NCI-H187 treated with DMSO at 0.1 percent for 48 hours (cell line): ENCODE data around the gene ERVK3-1.
A peak's percentile ranks its signal among the peaks of the same experiment; 100 is the strongest.
"Not testable (repeated sequence)": the region's sequence is repeated elsewhere in the genome, so short reads cannot be mapped to it uniquely, and the experiment has no call there.

Source experiments
- DNase-seq: peaks from one replicate; lab custom pipeline; 2025; lab: John Stamatoyannopoulos, UW

ERVK3-1 gene

DNA sequence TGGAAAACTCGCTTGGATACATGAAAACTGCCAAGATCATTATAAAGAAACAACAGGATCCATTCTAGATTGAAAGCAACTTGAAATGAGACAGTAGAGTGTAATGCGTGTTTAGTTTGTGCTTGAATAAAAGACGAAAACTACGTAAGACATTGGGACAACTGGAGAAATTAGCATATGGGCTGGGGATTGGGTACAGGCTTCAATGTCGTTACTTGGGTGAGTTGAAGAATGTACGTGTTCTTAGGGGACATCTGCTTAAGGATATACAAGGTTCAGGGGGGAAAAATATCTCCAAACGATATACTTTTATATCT is 471 bp upstream of the ERVK3-1 start:
- no peak for DNase-seq

DNA sequence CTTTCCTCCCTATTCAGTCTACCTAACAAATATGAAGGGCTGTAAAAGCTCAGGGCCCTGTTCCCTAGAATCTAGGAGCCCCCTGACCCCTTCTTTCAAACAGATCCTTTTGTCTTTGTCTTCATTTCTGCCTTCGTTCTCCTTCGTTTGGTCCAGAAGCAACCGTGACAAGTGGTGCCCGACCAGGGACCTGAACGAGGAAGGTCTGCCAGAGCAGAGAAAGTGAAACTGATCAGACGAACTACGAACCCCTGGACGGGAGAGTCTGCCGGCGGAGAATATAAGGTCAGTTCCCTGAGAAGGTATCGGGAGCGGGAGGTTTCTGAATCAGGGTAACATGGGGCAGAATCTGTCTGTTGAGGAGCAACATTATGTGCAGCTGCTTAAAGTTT is 751 bp downstream of the ERVK3-1 start:
- no peak for DNase-seq

DNA sequence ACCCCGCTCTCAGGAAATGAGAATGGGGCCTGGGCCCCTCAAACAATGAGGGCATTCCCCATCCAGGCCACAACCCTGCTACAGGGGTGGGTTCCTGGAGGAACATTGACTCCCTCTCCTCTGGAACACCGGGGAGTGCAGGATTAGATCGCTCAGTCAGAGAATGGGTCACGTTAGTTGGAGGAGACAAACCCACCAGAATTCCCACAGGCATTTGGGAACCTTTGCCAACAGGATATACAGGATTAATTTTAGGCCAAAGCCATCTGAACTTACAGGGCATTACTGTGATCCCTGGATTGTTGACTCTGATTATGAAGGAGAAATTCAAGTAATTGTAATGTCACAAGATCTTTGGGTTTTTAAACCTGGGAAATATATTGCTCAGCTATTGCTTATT is 2.6 kb downstream of the ERVK3-1 start:
- DNase-seq = no peak

DNA sequence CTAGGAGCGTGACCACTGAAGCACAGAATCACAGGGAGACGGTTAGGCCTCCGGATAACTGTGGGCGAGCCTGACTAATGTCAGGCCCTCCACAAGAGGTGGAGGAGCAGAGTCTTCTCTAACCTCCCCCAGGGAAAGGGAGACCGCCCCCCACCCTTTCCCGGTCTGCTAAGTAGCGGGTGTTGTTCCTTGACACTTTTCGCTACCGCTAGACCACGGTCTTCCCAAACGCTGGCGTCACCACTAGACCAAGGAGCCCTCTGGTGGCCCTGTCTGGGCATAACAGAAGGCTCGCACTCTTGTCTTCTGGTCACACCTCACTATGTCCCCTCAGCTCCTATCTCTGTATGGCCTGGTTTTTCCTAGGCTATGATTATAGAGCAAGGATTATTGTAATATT is 5.5 kb downstream of the ERVK3-1 start:
- DNase-seq = not testable (repeated sequence)

DNA sequence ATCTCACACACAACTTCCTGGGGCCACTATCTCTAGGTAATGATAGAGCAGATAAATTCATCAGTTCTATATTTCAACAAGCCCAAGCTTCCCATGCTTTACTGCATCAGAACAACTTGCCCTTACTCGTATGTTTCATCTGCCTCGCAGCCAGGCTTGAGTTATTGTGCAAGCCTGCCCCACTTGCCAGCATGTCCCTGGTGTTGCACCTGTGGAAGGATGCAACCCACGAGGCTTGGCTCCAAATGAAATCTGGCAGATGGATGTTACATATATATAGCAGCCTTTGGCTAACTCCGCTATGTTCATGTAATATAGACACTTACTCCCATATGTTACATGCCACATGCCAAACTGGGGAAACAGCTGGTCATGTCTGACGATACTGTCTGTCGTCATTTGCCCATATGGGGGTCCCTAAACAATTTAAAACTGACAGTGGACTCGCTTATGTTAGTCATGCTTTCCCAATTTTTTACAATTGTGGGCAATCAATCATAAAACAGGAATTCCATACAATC is 6.2 kb downstream of the ERVK3-1 start:
- DNase-seq = no peak

DNA sequence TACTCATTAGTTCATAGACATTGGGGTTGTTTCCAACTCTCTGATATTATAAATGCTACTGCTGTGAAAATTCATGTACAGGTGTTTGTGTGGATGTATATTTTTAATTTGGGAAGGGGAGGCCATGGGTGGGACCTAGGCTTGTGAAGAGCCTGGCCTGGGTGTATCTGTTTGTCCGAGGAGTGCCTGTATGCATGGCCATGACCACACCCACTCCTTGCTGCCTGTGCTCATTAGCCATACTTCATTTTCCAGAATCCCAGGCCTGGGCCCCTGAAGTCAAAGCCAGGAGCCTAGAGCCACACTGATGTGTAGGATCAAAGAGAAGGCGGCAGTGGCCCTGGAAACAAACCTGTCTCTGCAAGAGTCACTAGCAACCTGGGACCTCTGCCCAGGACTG is 10.4 kb downstream of the ERVK3-1 start:
- no peak for DNase-seq

DNA sequence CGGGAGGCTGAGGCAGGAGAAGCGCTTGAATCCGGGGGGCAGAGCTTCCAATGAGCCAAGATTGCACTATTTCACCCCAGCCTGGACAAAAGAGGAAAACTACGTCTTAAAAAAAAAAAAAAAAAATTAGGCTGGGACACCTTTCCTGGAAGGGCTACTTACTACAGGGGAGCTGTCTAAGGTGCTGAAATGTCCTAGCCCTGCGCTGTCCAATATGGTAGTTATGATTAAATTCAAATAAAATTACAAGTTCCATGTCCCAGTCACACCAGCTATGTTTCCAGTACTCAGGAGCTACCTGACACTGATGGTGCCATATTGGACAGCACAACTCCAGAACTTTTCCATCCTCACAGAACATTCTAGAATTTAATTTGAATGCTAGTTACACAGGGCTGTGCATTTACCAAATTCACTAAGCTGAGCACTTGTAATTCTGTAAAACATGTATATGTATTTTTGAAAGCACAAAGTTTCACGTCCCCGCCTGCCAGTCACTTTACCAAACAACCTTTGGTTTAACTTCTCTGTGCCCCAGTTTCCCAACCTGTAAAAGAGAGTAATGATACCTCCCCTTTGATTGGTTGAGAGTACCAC is 12.4 kb downstream of the ERVK3-1 start:
- DNase-seq = no peak

DNA sequence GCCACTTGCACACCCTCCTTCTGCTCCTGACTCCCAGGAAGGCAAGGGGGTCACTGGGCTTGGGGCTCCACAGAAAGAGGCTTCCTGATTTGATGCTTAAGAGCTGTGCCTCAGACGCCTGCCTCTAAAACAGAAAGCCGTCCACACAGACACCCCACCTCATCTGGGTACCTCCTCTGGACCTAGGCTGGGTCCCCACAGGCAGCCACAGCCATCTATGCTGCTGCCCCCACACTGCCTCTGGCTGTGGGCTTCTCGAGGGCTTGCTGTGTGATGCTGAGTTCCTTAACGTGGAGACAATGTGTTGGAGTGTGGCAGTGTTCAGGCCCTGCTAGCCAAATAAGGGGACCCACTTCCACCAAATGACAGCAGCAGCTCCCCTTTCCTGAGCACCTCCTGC is 13.1 kb downstream of the ERVK3-1 start:
- no peak for DNase-seq

DNA sequence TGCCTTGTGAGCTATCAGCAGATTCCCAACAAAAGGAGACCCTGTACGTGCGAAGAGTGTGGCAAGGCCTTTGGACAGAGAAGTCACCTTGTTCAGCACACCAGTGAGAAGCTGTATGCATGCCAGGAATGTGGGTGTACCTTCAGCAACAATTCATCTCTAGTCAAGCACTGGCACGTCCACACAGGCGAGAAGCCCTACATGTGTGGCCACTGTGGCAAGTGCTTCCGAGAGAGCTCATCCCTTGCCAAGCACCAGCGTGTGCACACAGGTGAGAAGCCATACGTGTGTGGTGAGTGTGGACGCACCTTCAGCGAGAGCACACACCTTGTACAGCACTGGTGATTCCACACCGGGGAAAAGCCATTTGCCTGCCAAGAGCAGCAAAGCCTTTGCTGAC is 14.1 kb downstream of the ERVK3-1 start:
- no peak for DNase-seq

DNA sequence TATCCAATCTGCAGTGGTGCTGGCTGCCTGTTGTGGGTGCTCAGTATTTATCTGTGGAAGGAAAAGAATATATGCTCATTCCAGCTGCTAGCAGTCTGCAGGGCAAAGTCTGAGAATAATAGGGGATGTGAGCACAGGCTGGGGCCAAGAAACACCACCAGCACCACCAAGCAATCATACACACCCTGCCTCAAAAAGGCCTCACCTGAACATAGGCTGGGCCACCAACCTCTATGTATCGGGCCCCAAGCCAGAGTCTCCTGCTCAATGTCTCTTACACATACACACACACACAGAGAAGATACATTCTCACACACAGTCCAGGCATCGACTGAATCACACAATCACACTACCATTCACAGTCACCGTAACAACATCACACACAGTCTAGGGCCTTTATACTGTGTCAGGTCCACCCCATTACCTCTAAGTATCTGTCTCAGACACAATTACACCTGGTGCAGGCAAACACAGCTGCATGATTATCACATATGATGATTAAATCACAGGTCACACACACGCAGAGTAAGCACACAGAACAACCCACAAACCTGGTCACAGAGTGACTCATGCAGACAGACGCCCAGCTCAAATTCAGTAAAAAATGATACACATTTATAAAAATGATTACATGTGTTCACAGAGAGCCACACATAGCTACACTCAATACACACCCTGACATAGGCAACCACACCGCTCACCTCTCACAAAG is 20.3 kb downstream of the ERVK3-1 start:
- no peak for DNase-seq

DNA sequence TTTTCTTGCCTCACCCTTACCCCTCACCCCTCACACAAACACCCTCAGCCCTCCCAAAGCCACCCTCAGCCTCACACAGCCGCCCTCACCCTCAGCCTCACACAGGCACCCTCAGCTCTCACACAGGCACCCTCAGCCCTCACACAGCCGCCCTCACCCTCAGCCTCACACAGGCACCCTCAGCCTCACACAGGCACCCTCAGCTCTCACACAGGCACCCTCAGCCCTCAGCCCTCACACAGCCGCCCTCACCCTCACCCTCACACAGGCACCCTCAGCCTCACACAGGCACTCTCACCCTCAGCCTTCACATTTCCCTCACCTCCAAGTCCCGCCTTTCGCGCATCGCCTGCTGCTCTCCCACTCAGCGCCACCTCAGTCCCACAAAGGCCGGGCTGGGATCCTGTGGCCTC is 21.3 kb downstream of the ERVK3-1 start:
- no peak for DNase-seq

DNA sequence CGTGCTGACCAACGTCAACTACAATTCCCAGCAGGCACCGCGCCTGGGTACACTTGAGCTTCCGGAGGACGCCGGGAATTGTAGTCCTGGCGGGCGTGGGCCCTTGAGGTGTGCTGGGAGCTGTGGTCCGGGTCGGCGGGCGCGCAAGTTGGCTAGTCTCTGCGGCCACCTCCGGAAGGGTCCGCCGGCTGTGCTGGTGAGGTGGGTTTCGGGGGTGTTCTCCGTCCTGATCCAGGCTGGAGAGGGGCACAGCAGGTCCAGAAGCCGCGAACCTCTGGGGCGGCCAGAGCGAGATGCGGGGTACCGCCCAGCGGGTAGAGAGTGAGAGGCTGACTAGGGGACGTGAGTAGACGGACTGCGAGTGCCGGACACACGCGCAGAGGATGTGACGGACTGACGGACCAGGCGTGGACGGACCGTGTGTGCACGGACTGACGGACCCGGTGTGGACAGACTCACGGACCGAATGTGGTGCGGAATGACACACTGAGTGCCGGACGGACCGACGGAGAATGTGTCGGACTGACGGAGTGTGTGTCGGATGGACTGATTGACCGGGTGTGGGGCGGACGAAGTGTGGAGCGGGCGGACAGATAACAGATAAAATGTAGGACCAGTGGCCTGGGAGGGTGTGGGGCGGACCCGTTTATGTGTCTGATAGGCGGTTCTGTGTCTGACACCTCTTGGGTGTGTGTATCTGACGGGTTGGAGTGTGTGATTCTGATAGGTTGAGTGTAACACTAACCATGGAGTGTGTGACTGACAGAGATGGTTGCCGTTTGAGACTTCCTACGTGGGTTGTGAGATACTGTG is 21.9 kb downstream of the ERVK3-1 start, which contains the start of gene ZSCAN22:
Gene ZSCAN22, plus strand, starts transcription at position 81 of the 813 bp plus-strand sequence. CDS start 7,809 bp downstream, outside the sequence.
- DNase-seq = peak; percentile 93

DNA sequence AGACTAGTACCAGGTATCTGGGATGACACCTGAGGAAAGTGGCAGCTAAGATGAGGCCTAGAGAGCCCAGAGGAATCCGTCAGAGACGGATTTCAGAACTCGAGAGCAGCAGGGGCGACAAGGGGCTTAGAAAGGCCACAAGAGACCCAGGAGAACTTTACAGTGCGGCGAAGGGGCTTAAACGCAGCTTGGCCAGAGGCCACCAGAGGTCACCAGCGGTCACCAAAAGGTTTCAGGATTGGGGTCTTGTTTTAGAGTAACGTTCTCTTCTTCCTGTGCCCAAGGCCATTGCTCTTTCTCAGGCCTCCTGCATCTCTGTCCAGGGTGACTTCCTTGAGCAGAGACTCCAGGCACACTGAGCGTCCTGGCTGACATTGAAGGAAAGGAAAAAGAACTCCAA is 23.8 kb downstream of the ERVK3-1 start:
- DNase-seq = no peak

DNA sequence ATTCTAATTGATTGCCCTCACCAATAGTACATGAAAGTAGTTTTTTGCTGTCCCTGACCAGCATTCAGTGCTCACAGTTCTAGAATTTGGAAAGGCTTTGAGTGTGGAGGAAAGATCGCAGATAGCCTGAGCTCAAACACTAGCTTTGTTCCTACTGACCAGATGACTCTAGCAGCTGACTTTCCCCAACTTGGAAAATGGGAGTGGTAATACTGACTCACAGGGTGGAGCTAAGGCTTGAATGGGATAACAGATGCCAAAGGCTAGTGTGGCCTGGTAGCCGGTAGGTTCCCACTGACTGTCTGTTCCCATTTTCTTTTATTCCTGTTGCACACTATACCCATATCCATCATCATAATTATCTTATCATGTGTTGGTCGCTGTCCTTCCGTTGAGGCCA is 25.3 kb downstream of the ERVK3-1 start:
- no peak for DNase-seq

DNA sequence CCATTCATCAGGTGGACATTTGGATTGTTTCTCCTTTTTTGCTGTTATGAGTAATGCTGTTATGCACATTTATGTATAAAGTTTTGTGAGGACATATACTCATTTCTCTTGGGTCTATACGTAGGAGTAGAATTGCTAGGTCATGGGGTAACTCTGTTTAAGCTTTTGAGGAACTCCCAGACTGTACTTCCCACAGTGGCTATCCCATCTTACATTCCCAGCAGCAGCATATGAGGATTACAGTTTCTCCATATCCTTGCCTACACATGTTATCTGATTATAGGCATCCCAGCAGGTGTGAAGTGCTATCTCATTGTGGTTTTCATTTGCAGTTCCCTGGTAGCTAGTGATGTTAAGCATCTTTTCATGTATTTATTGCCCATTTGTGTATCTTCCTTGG is 27.5 kb downstream of the ERVK3-1 start:
- DNase-seq = no peak

DNA sequence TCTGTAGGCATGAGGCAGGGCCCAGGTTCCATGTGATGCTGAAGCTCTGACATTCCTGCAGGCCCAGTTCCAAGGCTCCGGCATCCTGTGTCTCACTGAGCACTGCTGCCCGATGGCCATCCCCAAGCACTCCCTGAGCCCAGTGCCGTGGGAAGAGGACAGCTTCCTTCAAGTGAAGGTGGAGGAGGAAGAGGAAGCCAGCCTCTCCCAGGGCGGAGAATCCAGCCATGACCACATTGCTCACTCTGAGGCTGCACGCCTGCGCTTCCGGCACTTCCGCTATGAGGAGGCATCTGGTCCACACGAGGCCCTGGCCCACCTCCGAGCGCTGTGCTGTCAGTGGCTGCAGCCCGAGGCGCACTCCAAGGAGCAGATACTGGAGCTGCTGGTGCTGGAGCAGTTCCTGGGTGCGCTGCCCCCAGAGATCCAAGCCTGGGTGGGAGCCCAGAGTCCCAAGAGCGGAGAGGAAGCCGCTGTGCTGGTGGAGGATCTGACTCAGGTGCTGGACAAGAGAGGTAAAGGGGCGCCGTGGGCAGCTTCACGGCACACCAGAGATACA is 29.6 kb downstream of the ERVK3-1 start:
- DNase-seq = no peak

DNA sequence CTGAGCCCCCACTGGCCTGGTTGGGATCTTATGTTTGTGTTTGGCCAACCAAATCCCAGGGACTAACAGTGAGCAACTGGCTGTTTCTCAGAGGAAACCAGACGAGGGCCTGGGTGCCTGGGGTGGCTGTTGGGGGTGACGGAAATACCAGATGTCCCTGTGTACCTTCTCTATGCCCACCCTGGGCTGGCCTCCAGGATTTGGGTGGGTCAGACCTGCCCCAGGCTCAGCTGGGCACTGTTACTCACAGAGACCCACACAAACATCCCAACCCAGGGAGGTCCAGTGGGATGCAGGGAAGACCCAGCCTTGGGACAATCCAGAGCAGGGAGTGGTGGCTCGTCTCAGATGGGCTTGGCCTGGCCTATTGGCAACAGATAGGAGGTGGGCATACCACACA is 30.5 kb downstream of the ERVK3-1 start:
- no peak for DNase-seq

DNA sequence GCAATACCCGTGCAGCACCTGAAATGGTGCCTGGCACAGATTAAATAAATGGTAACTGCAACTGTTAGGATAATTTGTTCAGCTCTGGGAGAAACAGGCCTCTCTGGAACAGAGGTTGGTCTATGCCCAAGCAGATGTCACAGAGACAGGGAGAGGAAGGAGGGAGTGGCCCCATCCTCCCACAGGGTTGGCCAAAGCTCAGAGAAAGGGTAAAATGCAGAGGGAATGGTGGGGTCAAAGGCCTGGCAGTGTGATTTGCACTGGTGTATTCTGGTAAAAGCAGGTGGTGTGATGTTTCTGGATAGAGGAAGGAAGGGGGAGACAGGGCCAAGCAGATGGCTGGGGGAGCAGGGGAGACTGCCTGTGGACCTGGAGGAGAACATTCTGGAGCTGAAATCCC is 31.0 kb downstream of the ERVK3-1 start:
- DNase-seq = no peak

DNA sequence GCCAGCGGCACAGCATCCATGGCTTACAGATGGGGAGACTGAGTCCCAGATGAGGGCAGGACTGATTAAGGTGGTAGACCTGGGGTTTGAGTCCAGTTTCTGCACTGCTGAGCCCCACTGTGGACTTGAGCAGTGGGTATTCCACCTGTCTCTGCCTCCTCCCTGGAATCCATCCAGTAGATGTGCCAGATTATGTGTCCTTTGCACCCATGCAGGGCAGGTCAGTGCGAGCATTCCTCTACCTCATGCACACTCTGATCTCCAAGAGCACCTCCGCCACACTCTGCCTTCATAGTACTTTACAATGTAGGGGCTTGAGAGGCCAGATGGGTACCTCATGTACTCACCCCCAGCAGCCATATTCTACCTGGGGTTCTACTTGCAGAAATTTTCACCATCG is 31.6 kb downstream of the ERVK3-1 start:
- no peak for DNase-seq

DNA sequence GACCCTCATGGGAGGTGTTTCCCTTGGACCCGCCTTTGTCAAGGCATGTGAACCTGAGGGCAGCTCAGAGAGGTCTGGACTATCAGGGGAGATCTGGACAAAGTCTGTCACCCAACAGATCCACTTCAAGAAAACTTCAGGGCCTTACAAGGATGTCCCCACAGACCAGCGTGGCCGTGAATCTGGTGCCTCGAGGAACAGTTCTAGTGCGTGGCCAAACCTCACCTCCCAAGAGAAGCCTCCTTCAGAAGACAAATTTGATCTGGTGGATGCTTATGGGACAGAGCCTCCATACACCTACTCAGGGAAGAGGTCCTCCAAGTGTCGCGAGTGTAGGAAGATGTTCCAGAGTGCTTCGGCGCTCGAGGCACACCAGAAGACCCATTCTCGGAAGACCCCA is 33.2 kb downstream of the ERVK3-1 start:
- no peak for DNase-seq

DNA sequence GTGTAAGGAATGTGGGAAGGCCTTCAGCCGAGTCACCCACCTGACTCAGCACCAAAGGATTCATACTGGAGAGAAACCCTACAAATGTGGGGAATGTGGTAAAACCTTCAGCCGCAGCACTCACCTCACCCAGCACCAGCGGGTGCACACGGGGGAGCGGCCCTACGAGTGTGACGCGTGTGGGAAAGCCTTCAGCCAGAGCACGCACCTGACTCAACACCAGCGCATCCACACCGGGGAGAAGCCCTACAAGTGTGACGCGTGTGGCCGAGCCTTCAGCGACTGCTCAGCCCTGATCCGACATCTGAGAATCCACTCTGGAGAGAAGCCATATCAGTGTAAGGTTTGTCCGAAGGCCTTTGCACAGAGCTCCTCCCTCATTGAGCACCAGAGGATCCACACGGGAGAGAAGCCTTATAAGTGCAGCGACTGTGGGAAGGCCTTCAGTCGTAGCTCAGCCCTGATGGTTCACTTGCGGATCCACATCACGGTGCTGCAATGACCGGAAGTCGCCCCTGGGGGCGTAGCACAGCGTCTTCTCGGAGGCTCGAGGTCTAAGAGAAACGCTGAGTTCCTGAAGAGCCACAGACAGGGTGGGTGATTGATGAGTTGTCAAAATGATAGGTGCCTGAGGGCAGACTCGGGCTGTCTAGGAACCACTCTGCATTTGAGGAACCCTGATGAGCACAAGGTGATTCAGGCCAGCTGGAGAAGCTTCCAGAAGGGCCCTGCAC is 33.8 kb downstream of the ERVK3-1 start:
- DNase-seq = no peak

DNA sequence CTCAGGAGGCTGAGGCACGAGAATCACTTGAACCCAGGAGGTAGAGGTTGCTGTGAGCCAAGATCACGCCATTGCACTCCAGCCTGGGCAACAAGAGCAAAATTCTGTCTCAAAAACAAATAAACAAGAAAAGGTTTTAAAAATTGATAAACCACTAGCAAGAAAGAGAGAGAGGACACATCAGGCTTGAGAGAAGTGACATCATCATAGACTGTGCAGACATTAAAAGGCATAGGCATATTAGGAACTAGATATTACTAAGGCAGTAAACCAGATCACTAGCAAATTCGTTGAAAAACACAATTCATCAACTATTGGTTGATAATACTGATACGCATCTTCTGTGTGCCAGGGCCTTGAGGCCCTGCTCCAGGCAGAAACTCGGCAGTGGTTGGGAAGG is 40.4 kb downstream of the ERVK3-1 start:
- DNase-seq = no peak
